Uterus (tissue), 2 donors: ENCODE results near the gene UBQLN1.

Experiments
- CTCF ChIP-seq, 4 experiments: fragments of 200-600 bp in 2 of 4; fragments of 450-650 bp in 2 of 4; sonication (generic) in 2 of 4; IDR thresholded peaks; one replicate each; pipeline ENCODE4 v1.5.1; 2016 to 2019; ENCODE audit warnings: antibody characterized with exemption in 4 of 4, mild to moderate bottlenecking in 2 of 4, moderate library complexity in 1 of 4
- POLR2A ChIP-seq, 2 donors: fragments of 450-650 bp; IDR thresholded peaks; one replicate each; pipeline ENCODE4 v1.6.1; 2016; ENCODE audit warnings: antibody characterized with exemption in 2 of 2, mild to moderate bottlenecking in 1 of 2, moderate library complexity in 1 of 2

- TF ChIP-seq CTCF (IDR thresholded peaks at IDR 0.05), result no peak
- TF ChIP-seq POLR2A (IDR thresholded peaks at IDR 0.05), result no peak
Observed at GRCh38 chr9:83733739-83734138, 26.0 kb upstream of the UBQLN1 start.
